SK-N-MC (cell line): ENCODE measurements around the gene PRR35.

Experiments used
- EZH2 ChIP-seq: fragments of 200-600 bp; sonication (generic); IDR thresholded peaks from one replicate; pipeline ENCODE4 v1.6.1; 2017; ENCODE audit warnings: antibody characterized with exemption
- FOXP2 ChIP-seq: optimal IDR thresholded peaks from 2 replicates; pipeline ENCODE3; 2011; ENCODE audit warnings: mild to moderate bottlenecking, moderate library complexity; ENCODE audit not compliant: insufficient read depth; ENCODE audit errors: extremely low read length, control extremely low read depth
- POLR2AphosphoS5 ChIP-seq: IDR thresholded peaks from 2 replicates; pipeline ENCODE4 v1.6.1; 2012; ENCODE audit warnings: mild to moderate bottlenecking, low read depth, low read length, borderline replicate concordance

- no peak for TF ChIP-seq POLR2AphosphoS5
- TF ChIP-seq EZH2 = no peak
- no peak for TF ChIP-seq FOXP2
These were observed 43.7 kb downstream of the PRR35 start for GRCh38 chr16:603933-604332.
